HEK293 (cell line): ENCODE data around the gene KDM4B.

Source experiments
- KLF1 ChIP-seq: fragments of 450-650 bp; formaldehyde crosslinking; IDR thresholded peaks from 2 replicates; pipeline ENCODE4 v1.5.1; 2016; ENCODE audit warnings: missing biosample characterization, missing genetic modification characterization
- REST ChIP-seq: fragments of 450-650 bp; formaldehyde crosslinking; IDR thresholded peaks from 2 replicates; pipeline ENCODE4 v1.5.1; 2016; ENCODE audit warnings: missing biosample characterization, missing genetic modification characterization
- ZBTB1 ChIP-seq: fragments of 450-650 bp; formaldehyde crosslinking; IDR thresholded peaks from 2 replicates; pipeline ENCODE4 v1.5.1; 2016; ENCODE audit warnings: missing biosample characterization, missing genetic modification characterization
- ZNF26 ChIP-seq: fragments of 450-650 bp; formaldehyde crosslinking; IDR thresholded peaks from 2 replicates; pipeline ENCODE4 v1.5.1; 2016; ENCODE audit warnings: missing biosample characterization, missing genetic modification characterization
- ZNF274 ChIP-seq, 2 experiments: fragments of 200-500 bp in 1 of 2; fragments of 450-650 bp in 1 of 2; sonication (Bioruptor generic) in 1 of 2; formaldehyde crosslinking in 1 of 2; IDR thresholded peaks; 2 replicates each; pipeline versions ENCODE4 v1.5.1 to v1.6.1; 2014 to 2016; ENCODE audit warnings: borderline replicate concordance in 1 of 2, inconsistent platforms in 1 of 2, low read length in 1 of 2, missing biosample characterization in 1 of 2, missing genetic modification characterization in 1 of 2
- ZNF350 ChIP-seq: fragments of 450-650 bp; formaldehyde crosslinking; IDR thresholded peaks from 2 replicates; pipeline ENCODE4 v1.5.0; 2017; ENCODE audit warnings: missing biosample characterization, mild to moderate bottlenecking, missing genetic modification characterization
- ZNF398 ChIP-seq: fragments of 450-650 bp; formaldehyde crosslinking; IDR thresholded peaks from 2 replicates; pipeline ENCODE4 v1.5.1; 2017; ENCODE audit warnings: missing biosample characterization, missing genetic modification characterization
- ZNF426 ChIP-seq: fragments of 450-650 bp; formaldehyde crosslinking; IDR thresholded peaks from 2 replicates; pipeline ENCODE4 v1.5.1; 2017; ENCODE audit warnings: missing biosample characterization, missing genetic modification characterization, mild to moderate bottlenecking, inconsistent platforms, moderate library complexity
- ZNF433 ChIP-seq: fragments of 450-650 bp; formaldehyde crosslinking; IDR thresholded peaks from 2 replicates; pipeline ENCODE4 v1.5.1; 2016; ENCODE audit warnings: missing biosample characterization, missing genetic modification characterization, low read depth

GRCh38 chr19:5131506-5132205 lies 162.7 kb downstream of the KDM4B start:
- TF ChIP-seq ZNF426 (tag by site-specific recombination) (no peak), ZNF274 (IDR thresholded peaks at IDR 0.05; ENCODE audit: low read length) (no peak), ZNF274 (tag by site-specific recombination; IDR thresholded peaks at IDR 0.05; ENCODE audit: borderline replicate concordance) (no peak), KLF1 (tag by site-specific recombination) (no peak), ZNF350 (no peak), ZNF398 (no peak), ZBTB1 (tag by site-specific recombination) (no peak), REST (tag by site-specific recombination) (no peak), ZNF26 (no peak), ZNF433 (no peak)
